Activated CD8-positive, alpha-beta memory T cell treated with anti-CD3 and anti-CD28 coated beads, Interleukin-2, amount 10 ng/mL, durations not matched to agents 7 days and 5 days (primary cell): ENCODE data around the gene SRP14. TPM values are rescaled to one million over a fixed set of nuclear protein-coding genes. Genes with fewer than 3 reads are reported as not detected.
"Not testable (repeated sequence)": the region's sequence is repeated elsewhere in the genome, so short reads cannot be mapped to it uniquely, and the experiment has no call there.

Experiments
- ATAC-seq: fragments of 150-1000 bp; cut with Tn5 transposase; one replicate; pipeline ENCODE4 v1.10.0; 2021; ENCODE audit warnings: moderate library complexity
- CTCF ChIA-PET: fragments of 350-600 bp; sonication (Branson Sonifier 250); formaldehyde crosslinking; loops from one replicate; lab custom pipeline; 2021; ENCODE audit warnings: antibody characterized with exemption; lab: Charles Lee
- DNase-seq: peaks from one replicate; pipeline ENCODE4 v3.0.0-alpha.2; 2020
- H3K27ac Mint-ChIP-seq: one replicate; pipeline ENCODE4 v1.8.0; 2021; ENCODE audit warnings: mild to moderate bottlenecking, mixed read lengths
- H3K27me3 Mint-ChIP-seq: one replicate; pipeline ENCODE4 v1.8.0; 2021; ENCODE audit warnings: mixed read lengths
- H3K36me3 Mint-ChIP-seq: one replicate; pipeline ENCODE4 v1.8.0; 2021; ENCODE audit warnings: mild to moderate bottlenecking, mixed read lengths
- H3K4me1 Mint-ChIP-seq: one replicate; pipeline ENCODE4 v1.8.0; 2021; ENCODE audit warnings: mixed read lengths
- H3K4me3 Mint-ChIP-seq: one replicate; pipeline ENCODE4 v1.8.0; 2021; ENCODE audit warnings: mild to moderate bottlenecking, moderate library complexity, mixed read lengths
- H3K9me3 Mint-ChIP-seq: one replicate; pipeline ENCODE4 v1.8.0; 2022; ENCODE audit warnings: low read depth, mixed read lengths
- total RNA-seq, 2 experiments: library from RNA; stranded (reverse); gene quantifications; one replicate each; pipeline ENCODE4 v1.2.3, GENCODE V29; 2021

SRP14 gene
- total RNA-seq, 2 experiments from 2014 or later = 150 to 160 TPM

GRCh38 chr15:40016224-40016865, 22.6 kb downstream of the SRP14 start:
- peaks cover 7% of the 10 kb centered on the region for H3K9me3 Mint-ChIP-seq
- no peak for DNase-seq
- ATAC-seq = no peak
- CTCF ChIA-PET = interaction anchor here (0.8 to 1.3 kb wide), 3 partner anchors 8 to 19 kb away, joined by 3 read pairs; no protein-coding TSS in a partner anchor
- no peak overlapping the region for H3K4me3 Mint-ChIP-seq
- H3K27me3 Mint-ChIP-seq = no peaks in the 10 kb centered on the region
- H3K4me1 Mint-ChIP-seq = no peaks in the 10 kb centered on the region
- H3K36me3 Mint-ChIP-seq = peaks cover 59% of the 10 kb centered on the region
- H3K27ac Mint-ChIP-seq = no peak overlapping the region

- peaks cover 7% of the 10 kb centered on the region for H3K9me3 Mint-ChIP-seq
- ATAC-seq (no peak), DNase-seq (no peak)
- H3K36me3 Mint-ChIP-seq = peaks cover 52% of the 10 kb centered on the region
- no peak overlapping the region for H3K27ac Mint-ChIP-seq
- H3K27me3 Mint-ChIP-seq = no peaks in the 10 kb centered on the region
- CTCF ChIA-PET = no interaction called here
- H3K4me3 Mint-ChIP-seq = no peak overlapping the region
- H3K4me1 Mint-ChIP-seq = no peaks in the 10 kb centered on the region
Measured at GRCh38 chr15:40014390-40014789, 24.6 kb downstream of the SRP14 start.

GRCh38 chr15:40013372-40013771, 25.6 kb downstream of the SRP14 start:
- H3K27me3 Mint-ChIP-seq, H3K4me1 Mint-ChIP-seq: not testable (repeated sequence)

GRCh38 chr15:40011303-40011702, 27.7 kb downstream of the SRP14 start:
- CTCF ChIA-PET = interaction anchor here (0.9 kb wide), 1 partner anchor 39 kb away, joined by 3 read pairs; no protein-coding TSS in a partner anchor
- Mint-ChIP-seq H3K36me3 (peaks cover 45% of the 10 kb centered on the region), H3K27ac (no peak overlapping the region), H3K9me3 (peaks cover 7% of the 10 kb centered on the region), H3K27me3 (no peaks in the 10 kb centered on the region), H3K4me3 (no peak overlapping the region), H3K4me1 (no peaks in the 10 kb centered on the region)
- ATAC-seq (no peak), DNase-seq (no peak)

More at GRCh38 chr15:40013372-40013771, 25.6 kb downstream of the SRP14 start:
- DNase-seq, H3K9me3 Mint-ChIP-seq, CTCF ChIA-PET, H3K27ac Mint-ChIP-seq, ATAC-seq, H3K4me3 Mint-ChIP-seq: not testable (repeated sequence)
- peaks cover 49% of the 10 kb centered on the region for H3K36me3 Mint-ChIP-seq

GRCh38 chr15:40010686-40011085, 28.3 kb downstream of the SRP14 start:
- Mint-ChIP-seq H3K4me1 (no peaks in the 10 kb centered on the region), H3K36me3 (peaks cover 40% of the 10 kb centered on the region), H3K27me3 (no peaks in the 10 kb centered on the region), H3K9me3 (peaks cover 7% of the 10 kb centered on the region), H3K4me3 (no peak overlapping the region), H3K27ac (no peak overlapping the region)
- no peak for DNase-seq
- no peak for ATAC-seq
- CTCF ChIA-PET = no interaction called here

- no peak overlapping the region for H3K27ac Mint-ChIP-seq
- DNase-seq = no peak
- H3K9me3 Mint-ChIP-seq = no peaks in the 10 kb centered on the region
- no peak for ATAC-seq
- H3K4me1 Mint-ChIP-seq = no peaks in the 10 kb centered on the region
- H3K27me3 Mint-ChIP-seq = no peaks in the 10 kb centered on the region
- H3K36me3 Mint-ChIP-seq = peaks cover 24% of the 10 kb centered on the region
- CTCF ChIA-PET = interaction anchor here (0.9 kb wide), 1 partner anchor 267 kb away, joined by 3 read pairs; no protein-coding TSS in a partner anchor
- no peak overlapping the region for H3K4me3 Mint-ChIP-seq
Measured at GRCh38 chr15:40008061-40008765, 30.8 kb downstream of the SRP14 start.

- peaks cover 17% of the 10 kb centered on the region for H3K36me3 Mint-ChIP-seq
- no peak overlapping the region for H3K4me3 Mint-ChIP-seq
- no peaks in the 10 kb centered on the region for H3K27me3 Mint-ChIP-seq
- ATAC-seq (no peak), DNase-seq (no peak)
- H3K4me1 Mint-ChIP-seq = no peaks in the 10 kb centered on the region
- H3K27ac Mint-ChIP-seq = no peak overlapping the region
- H3K9me3 Mint-ChIP-seq = no peaks in the 10 kb centered on the region
- CTCF ChIA-PET = interaction anchor here (1.5 kb wide), 1 partner anchor 11 kb away, joined by 3 read pairs; no protein-coding TSS in a partner anchor
Measured at GRCh38 chr15:40006646-40007045, 32.3 kb downstream of the SRP14 start.

GRCh38 chr15:40006003-40006402, 33.0 kb downstream of the SRP14 start:
- H3K36me3 Mint-ChIP-seq = peaks cover 15% of the 10 kb centered on the region
- CTCF ChIA-PET = interaction anchor here (1.5 kb wide), 1 partner anchor 10 kb away, joined by 3 read pairs; no protein-coding TSS in a partner anchor
- H3K4me3 Mint-ChIP-seq = no peak overlapping the region
- H3K27ac Mint-ChIP-seq = no peak overlapping the region
- ATAC-seq (no peak), DNase-seq (no peak)
- no peaks in the 10 kb centered on the region for H3K9me3 Mint-ChIP-seq
- H3K27me3 Mint-ChIP-seq = no peaks in the 10 kb centered on the region
- H3K4me1 Mint-ChIP-seq = no peaks in the 10 kb centered on the region

GRCh38 chr15:40003116-40003916, 35.7 kb downstream of the SRP14 start:
- peaks cover 3% of the 10 kb centered on the region for H3K4me1 Mint-ChIP-seq
- H3K27ac Mint-ChIP-seq = no peak overlapping the region
- H3K4me3 Mint-ChIP-seq = no peak overlapping the region
- H3K36me3 Mint-ChIP-seq = peaks cover 14% of the 10 kb centered on the region
- no peaks in the 10 kb centered on the region for H3K27me3 Mint-ChIP-seq
- DNase-seq = no peak
- H3K9me3 Mint-ChIP-seq = no peaks in the 10 kb centered on the region
- CTCF ChIA-PET = no interaction called here
- no peak for ATAC-seq

- ATAC-seq = no peak
- DNase-seq = no peak
- Mint-ChIP-seq H3K36me3 (peaks cover 15% of the 10 kb centered on the region), H3K27me3 (no peaks in the 10 kb centered on the region), H3K9me3 (no peaks in the 10 kb centered on the region), H3K4me1 (peaks cover 3% of the 10 kb centered on the region), H3K4me3 (no peak overlapping the region), H3K27ac (no peak overlapping the region)
- CTCF ChIA-PET = interaction anchor here (0.6 kb wide), 1 partner anchor 43 kb away, joined by 3 read pairs; no protein-coding TSS in a partner anchor
Measured at GRCh38 chr15:40002295-40002694, 36.7 kb downstream of the SRP14 start.

- no peaks in the 10 kb centered on the region for H3K27me3 Mint-ChIP-seq
- no peaks in the 10 kb centered on the region for H3K9me3 Mint-ChIP-seq
- H3K4me1 Mint-ChIP-seq = peaks cover 3% of the 10 kb centered on the region
- DNase-seq = no peak
- no peak overlapping the region for H3K27ac Mint-ChIP-seq
- no peak for ATAC-seq
- peaks cover 19% of the 10 kb centered on the region for H3K36me3 Mint-ChIP-seq
- no peak overlapping the region for H3K4me3 Mint-ChIP-seq
- CTCF ChIA-PET = no interaction called here
Measured at GRCh38 chr15:39999538-40000200, 39.3 kb downstream of the SRP14 start.

- ATAC-seq (no peak), DNase-seq (no peak)
- Mint-ChIP-seq H3K4me1 (peaks cover 3% of the 10 kb centered on the region), H3K4me3 (no peak overlapping the region), H3K27ac (no peak overlapping the region), H3K36me3 (peaks cover 16% of the 10 kb centered on the region), H3K9me3 (no peaks in the 10 kb centered on the region), H3K27me3 (no peaks in the 10 kb centered on the region)
- CTCF ChIA-PET = no interaction called here
Measured at GRCh38 chr15:39998511-39999077, 40.4 kb downstream of the SRP14 start.
